ENCODE measurements around the gene SLC44A5.
"Not testable (repeated sequence)": the region's sequence is repeated elsewhere in the genome, so short reads cannot be mapped to it uniquely, and the experiment has no call there.

Gene SLC44A5

DNA sequence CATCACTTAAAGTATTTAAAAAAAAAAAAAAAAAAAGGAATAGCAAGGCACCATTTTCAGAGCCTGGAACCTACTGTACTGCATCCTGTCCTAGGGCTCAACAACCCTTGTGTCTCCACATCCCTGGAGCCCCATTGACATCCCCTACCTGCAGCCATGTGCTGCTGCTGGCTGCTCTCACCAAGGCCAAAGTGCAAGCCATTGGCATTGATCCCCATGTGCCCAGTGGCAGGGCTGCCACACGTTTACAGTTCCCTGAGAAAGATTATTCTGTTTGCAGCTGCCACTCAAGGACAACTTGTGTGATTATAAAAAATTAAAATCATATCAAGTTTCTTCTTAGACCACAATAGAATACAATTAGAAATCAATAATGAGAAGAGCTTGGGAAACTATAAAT, 346.8 kb downstream of the SLC44A5 start:
- DNase-seq: no peak

DNA sequence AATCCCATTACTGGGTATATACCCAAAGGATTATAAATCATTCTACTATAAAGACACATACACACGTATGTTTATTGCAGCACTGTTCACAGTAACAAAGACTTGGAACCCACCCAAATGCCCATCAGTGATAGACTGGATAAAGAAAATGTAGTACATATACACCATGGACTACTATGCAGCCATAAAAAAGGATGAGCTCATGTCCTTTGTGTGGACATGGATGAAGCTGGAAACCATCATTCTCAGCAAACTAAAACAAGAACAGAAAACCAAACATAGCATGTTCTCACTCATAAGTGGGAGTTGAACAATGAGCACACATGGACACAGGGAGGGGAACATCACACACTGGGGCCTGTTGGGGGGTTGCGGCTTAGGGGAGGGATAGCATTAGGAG, 347.3 kb downstream of the SLC44A5 start:
- DNase-seq: not testable (repeated sequence)

GRCh38 chr1:75261946-75262345, 349.0 kb downstream of the SLC44A5 start:
- DNase-seq: not testable (repeated sequence)

- no peak for DNase-seq
Measured at GRCh38 chr1:75258351-75258750, 352.6 kb downstream of the SLC44A5 start.

- DNase-seq: no peak
Measured at GRCh38 chr1:75257424-75257823, 353.5 kb downstream of the SLC44A5 start.

DNA sequence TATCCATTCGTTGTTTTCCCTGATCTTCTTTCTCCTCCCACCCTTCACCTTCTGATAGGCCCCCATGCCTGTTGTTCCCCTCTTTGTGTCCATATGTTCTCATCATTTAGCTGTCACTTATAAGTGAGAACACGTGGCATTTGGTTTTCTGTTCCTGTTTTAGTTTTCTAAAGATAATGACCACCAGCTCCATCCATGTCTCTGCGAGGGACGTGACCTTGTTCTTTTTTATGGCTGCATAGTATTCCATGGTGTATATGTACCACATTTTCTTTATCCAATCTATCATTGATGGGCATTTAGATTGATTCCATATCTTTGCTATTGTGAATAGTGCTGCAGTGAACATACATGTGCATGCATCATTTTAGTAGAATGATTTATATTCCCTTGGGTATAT, 360.8 kb downstream of the SLC44A5 start:
- not testable (repeated sequence) for DNase-seq

- DNase-seq: no peak
Measured at GRCh38 chr1:75245239-75245638, 365.7 kb downstream of the SLC44A5 start.

DNA sequence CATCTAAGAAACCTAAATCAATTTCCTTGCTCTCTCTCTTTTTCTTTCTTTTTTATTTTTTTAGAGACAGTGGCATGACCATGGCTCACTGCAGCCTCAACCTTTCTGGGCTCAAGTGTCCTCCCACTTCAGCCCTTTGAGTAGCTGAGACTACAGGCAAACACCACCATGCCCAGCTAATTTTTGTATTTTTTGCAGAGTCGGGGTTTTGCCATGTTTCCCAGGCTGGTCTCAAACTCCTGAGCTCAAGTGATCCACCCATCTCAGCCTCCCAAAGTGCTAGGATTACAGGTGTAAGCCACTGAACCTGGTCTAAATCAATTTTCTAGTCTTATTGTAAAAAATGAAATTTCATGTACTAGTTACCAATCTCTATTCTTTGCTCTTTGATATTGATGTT, 367.8 kb downstream of the SLC44A5 start:
- DNase-seq: no peak

DNA sequence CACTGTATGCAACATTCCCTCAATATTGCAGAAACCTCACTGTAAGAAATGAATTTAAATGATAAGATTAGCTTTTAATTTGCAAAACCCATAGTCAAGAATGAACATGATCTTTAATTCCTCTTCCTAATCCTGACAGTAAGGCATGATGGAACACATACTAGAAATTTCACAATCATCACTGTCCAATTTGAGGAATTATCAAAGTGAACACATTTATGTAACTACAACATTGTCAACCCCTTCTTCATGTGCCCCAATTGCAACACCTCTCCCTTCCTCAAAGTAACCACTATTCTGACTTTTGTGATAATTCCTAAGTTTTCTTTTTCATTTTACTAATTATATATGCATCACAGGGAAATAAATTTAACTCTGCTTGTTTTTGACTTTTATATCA, 373.6 kb downstream of the SLC44A5 start:
- no peak for DNase-seq

DNA sequence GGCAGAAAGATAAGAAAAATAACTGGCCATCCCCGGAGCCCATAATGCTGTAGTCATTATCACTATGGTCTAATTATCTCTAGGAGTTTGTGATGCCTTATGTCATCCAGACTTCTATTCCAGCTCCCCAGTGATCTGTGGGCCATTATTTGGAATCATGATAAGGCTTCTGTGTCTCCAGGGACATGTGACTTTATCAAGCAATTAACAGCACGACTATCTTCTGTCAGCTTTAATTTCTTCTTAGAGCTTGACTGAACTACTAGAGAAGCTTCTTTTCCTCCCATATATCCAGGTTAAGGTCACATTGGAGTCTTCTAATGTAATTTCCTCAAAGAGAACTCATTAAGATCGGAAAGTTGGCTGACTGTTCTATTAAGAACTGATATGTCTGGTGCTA, 376.4 kb downstream of the SLC44A5 start:
- no peak for DNase-seq

- no peak for DNase-seq
Measured at GRCh38 chr1:75233302-75233929, 377.5 kb downstream of the SLC44A5 start.

- no peak for DNase-seq
Measured at GRCh38 chr1:75220072-75220471, 390.8 kb downstream of the SLC44A5 start.

DNA sequence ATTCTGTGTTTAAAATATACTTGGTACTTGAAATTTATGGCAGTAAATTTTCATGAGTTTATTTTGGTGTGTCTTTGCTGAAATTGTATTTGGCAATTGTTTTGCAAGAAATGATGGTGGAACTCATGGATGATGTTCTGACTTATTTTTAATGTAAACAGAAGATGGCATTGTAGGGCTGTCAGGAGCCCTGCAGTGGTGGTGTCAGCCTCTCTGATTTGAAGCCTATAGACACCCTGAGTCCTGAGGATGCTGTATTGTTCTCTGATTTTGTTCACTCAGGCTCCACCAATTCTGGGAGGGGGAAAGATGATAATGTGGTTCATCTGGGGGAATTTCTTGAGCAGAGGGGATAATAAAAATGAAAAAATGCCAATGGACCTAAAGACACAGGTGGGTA, 396.9 kb downstream of the SLC44A5 start:
- no peak for DNase-seq

GRCh38 chr1:75211648-75212047, 399.3 kb downstream of the SLC44A5 start:
- DNase-seq: no peak

- no peak for DNase-seq
Measured at GRCh38 chr1:75208862-75209261, 402.1 kb downstream of the SLC44A5 start.

DNA sequence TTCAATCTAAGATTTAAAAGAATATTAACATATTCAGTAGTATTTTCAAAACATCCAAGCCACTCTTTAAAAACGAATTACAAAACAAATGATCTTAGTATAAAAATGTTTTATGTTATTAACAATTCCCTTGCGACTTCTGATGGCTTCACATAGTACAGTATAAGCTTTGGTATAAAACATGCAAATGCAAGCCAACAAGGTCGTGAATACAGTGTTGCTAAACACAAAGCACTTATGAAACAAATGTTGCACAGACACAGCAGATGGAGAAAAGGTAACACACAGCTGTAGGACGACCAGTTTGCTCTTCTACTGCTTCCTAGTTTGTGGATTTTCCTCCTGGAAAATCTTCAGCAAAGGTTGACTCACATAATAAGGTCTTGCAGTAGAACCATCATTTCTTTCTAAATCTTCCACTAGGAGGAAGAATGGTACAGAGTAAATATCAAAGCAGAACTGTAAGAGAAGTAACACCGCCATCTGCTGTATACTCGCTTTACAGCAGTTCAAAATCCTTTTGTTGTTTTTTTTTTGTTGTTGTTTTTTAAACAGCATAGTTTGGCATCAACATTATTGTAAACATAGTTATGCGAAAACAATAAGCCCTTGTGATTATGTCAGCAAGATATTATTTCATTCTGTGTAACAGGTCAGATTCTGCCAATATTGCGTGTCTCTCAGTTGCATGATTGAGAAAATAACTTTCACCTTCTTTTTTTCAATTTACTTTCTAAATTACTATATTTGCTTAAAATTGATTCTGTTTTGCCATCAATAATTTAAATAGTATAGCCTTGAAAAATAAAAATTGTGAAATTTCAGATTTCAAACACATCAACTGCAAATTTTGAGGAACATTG, 407.3 kb downstream of the SLC44A5 start:
- DNase-seq: no peak

DNA sequence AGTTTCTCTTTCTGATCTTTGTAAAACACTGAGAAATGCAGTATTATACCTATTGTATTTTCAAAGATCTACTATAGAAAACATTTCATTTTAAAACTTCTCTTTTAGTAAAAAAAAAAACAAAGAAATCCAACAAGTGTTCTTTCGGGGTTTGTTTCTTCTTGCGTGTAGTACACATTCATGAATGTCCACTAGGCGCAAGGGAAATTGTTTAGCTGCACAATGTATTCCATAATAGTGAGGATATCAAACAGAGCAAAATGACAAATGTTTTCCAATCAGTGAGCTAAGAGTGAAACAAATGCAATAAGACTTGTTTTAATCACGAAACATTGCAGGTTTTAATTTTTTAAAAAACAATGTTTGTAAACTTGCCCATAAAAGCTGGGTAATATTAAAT, 408.2 kb downstream of the SLC44A5 start:
- no peak for DNase-seq

DNA sequence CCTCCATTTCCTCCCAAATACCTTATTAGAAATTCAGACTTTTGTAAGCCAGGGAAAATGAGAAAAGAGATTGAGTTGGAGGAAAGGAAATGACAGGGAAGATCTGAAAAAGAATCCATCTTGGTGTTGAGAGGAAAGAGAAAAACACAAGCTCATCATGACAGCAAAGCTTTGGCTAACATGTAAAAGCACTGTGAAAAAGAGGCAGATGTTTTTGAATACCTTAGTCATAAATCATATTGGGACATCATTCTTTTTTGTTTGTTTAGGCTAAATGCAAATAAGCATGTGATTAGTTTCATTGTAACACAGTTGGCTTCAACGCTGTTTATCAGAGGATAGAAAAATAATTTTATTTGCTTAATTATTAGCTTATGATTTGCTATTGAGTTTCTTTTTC, 412.2 kb downstream of the SLC44A5 start:
- no peak for DNase-seq

DNA sequence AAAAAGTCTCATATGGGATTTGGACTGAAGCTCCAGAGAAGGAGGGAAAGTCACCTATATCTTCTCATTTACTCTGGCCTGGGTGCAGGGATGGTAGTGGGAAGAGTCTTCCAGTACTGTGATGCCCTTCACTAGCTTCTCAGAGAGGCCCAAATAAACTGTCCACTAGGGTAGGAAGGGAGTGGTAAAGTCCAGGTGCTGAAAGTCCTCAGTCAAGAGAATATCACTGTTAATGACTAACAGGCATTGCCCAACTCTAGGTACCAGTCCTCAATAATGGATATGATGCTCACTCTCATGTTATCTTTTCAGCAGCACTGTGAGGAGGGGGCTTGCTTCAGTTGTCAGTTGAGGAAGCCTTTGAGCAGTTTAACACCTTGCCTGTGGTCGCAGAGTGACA, 412.8 kb downstream of the SLC44A5 start:
- no peak for DNase-seq

- no peak for DNase-seq
Measured at GRCh38 chr1:75188892-75189291, 422.0 kb downstream of the SLC44A5 start.

DNA sequence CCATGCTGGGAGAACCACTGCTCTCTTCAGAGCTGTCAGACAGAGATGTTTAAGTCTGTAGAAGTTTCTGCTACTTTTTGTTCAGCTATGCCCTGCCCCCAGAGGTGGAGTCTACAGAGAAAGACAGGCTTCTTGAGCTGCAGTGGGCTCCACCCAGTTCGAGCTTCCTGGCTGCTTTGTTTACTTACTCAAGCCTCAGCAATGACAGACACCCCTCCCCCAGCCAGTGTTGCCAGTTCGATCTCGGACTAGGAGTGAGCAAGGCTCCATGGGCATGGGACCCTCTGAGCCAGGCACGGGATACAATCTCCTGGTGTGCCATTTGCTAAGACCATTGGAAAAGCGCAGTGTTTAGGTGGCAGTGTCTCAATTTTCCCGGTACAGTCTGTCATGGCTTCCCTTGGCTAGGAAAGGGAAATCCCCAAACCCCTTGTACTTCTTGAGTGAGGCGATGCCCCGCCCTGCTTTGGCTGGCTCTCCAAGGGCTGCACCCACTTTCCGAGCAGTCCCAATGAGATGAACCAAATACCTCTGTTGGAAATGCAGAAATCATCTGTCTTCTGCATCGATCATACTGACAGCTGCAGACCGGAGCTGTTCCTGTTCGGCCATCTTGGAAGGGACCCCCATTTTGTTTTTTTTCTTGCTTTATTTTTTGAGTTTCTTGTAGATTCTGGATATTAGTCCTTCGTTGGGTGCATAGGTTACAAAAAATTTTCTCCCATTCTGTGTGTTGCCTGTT, 429.5 kb downstream of the SLC44A5 start:
- DNase-seq: not testable (repeated sequence)

GRCh38 chr1:75174031-75174760, 436.7 kb downstream of the SLC44A5 start:
- DNase-seq: no peak

- peak; percentile 56 for DNase-seq
Measured at GRCh38 chr1:75172556-75172955, 438.4 kb downstream of the SLC44A5 start.
